OCI-LY3 (cell line): ENCODE results near the gene DIS3L.
"Not testable (repeated sequence)": the region's sequence is repeated elsewhere in the genome, so short reads cannot be mapped to it uniquely, and the experiment has no call there.

Experiments used
- CTCF ChIP-seq: fragments of 200-600, 300-600 bp; sonication (generic); IDR thresholded peaks from 2 replicates; pipeline ENCODE4 v1.5.1; 2014; ENCODE audit warnings: antibody characterized with exemption, low read length, low read depth
- EZH2phosphoT487 ChIP-seq: fragments of 200-600 bp; shearing (Covaris generic); IDR thresholded peaks from 2 replicates; pipeline ENCODE4 v1.6.1; 2018; ENCODE audit warnings: antibody characterized with exemption, mixed run types, low read depth

GRCh38 chr15:66245832-66246231 is 47.5 kb upstream of the DIS3L start:
- TF ChIP-seq CTCF, EZH2phosphoT487: not testable (repeated sequence)
